ES-I3 (cell line): ENCODE data around the gene ATG13.
"Not testable (repeated sequence)": the region's sequence is repeated elsewhere in the genome, so short reads cannot be mapped to it uniquely, and the experiment has no call there.

Source experiments
- H3K36me3 ChIP-seq: 2 replicates; pipeline ENCODE4 v1.6.1; 2013; ENCODE audit warnings: mild to moderate bottlenecking, low read length, control low read depth, moderate library complexity; ENCODE audit not compliant: insufficient read depth
- H3K4me1 ChIP-seq: 2 replicates; pipeline ENCODE4 v1.6.1; 2013; ENCODE audit warnings: mild to moderate bottlenecking, control low read depth, low read length; ENCODE audit not compliant: insufficient read depth
- H3K9ac ChIP-seq: 2 replicates; pipeline ENCODE4 v1.6.1; 2013; ENCODE audit warnings: low read depth, mild to moderate bottlenecking, low read length, moderate library complexity
- H3K9me3 ChIP-seq: 2 replicates; pipeline ENCODE4 v1.6.1; 2013; ENCODE audit warnings: mild to moderate bottlenecking, low read length, moderate library complexity; ENCODE audit not compliant: control insufficient read depth, insufficient read depth

The ATG13 gene

DNA sequence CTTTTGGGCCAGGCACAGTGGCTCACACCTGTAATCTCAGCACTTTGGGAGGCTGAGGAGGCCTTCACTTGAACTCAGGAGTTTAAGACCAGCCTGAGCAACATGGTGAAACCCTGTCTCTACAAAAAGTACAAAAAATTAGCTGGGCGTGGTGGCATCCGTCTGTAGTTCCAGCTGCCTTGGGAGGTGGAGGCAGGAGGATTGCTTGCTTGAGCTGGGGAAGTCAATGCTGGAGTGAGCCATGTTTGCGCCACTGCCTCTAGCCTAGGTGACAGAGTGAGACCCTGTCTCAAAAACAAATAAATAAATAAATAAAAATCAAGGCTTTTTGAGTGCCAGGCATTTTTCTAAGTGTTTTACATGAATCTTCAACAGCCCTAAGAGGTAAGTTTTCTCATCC is 53.2 kb downstream of the ATG13 start:
- peaks cover 16% of the 10 kb centered on the region for H3K4me1 ChIP-seq

DNA sequence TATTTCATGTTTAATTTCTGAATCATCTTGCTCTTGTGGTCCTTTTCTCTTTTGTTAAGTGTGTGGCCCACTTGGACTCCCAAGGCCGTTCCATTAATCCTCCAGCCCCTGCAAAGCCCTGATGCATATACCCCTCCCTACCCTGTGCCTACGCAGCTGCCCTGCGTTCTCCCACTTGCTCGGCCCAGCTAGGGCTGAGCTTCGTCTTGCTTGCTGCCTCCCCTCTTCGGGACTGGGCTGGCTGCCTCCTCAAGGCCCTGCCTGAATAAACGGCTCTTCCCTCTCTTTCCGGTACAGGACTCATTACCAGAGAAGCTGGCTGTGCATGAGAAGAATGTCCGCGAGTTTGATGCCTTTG is 54.6 kb downstream of the ATG13 start:
- Histone ChIP-seq H3K4me1 (peaks cover 16% of the 10 kb centered on the region), H3K36me3 (peaks cover 22% of the 10 kb centered on the region), H3K9me3 (no peaks in the 10 kb centered on the region), H3K9ac (no peak overlapping the region)

More for the DNA sequence above, 53.2 kb downstream of the ATG13 start:
- H3K9ac ChIP-seq, H3K9me3 ChIP-seq: not testable (repeated sequence)
- H3K36me3 ChIP-seq: peaks cover 22% of the 10 kb centered on the region

DNA sequence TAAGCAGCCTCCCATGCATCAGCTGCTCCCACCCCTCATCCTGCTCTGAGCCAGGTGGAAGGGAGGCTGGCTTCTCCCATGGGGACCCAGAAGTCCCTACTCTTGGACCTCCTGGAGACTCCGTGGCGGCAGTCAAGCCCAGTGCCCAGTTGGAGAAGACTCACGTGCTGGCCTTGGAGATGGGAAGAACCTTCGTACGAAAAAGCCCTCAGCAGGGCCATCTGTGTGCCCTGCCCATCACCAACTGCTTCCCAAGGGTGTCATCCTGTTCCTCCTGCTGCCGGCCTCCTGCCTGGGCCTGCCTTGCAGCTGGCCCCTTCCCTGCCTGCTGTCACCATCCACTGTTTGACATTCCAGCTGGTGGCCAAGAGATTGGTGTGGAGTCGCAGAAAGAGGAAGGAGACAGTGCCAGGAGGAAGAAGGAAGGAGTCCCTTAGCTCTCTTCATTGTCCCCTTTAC is 55.1 kb downstream of the ATG13 start:
- Histone ChIP-seq H3K4me1 (peaks cover 16% of the 10 kb centered on the region), H3K9me3 (no peaks in the 10 kb centered on the region), H3K36me3 (peaks cover 22% of the 10 kb centered on the region), H3K9ac (no peak overlapping the region)

DNA sequence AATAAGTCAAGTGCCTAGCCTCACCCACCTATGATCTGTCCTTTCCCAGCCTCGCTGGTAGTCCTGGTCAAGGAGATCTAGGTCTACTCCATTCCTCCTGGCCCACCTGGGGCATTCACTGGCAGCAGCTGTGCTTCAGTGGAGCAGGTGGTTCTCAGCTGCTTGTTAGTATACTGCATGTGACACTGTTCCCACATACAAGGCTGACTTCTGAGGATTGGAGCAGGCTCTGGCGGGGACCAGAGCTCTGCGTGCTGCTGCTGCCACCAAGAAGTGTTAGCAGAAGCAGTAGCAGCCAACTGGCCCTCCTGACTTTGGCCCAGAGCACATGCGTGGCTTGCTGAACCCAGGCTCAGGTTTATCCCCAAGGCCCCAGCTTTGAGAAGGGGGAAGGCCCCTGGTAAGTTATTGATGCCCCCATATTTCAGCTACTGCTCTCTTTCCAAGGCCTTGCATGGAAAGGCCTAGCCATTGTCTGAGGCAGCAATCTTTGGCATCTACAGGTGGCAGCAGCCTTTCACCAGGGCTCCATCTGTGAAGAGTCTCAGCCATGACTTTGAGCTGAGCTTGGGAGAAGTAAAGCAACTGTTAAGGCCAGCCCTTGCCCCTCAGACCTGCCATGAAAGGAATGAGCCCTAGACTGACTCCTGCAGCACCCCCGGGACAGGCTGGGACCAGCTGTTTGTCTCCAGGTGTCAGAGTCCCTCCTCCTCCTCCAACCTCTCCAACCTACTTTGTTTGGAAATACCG is 56.5 kb downstream of the ATG13 start:
- Histone ChIP-seq H3K9me3 (no peaks in the 10 kb centered on the region), H3K36me3 (peaks cover 18% of the 10 kb centered on the region), H3K4me1 (peaks cover 16% of the 10 kb centered on the region), H3K9ac (no peak overlapping the region)

DNA sequence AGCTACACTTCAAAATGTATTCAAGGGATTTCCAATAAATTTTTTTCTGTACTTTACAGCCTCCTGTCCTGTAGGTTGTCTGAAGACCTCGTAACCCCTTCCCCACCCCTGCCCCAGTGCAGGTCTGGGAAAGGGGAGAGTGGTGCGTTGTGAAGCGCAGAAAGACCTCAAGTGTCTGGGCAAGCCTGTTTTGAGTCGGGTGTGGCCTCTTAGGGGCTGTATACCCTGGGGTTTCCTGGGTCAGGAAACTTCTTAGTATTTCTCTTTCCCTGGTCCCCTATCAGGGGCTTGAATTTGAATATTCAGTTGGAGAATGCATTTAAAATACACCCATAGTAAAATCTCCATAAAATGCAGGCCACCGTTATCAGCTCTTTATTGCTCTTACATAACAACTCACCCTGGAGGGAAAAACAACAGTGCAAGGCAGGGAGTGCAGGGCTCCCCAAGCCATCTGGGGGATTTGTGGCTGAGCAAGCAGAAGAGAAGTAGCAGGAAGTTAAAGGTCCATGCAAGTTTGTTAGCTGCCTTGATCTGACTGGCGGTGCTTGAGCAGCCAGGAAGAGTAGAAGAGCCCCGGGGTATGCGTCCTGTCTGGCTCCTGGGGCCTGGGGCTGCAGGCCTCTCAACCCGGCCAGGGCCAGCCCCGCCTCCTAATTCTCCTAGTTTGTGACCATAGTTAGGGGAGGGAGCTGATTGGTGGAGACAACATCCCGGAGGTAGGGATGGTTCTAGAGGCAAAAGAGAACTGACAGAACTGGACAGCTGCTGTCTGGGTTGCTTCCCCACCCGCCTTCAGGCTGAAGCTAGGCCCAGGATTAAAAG is 57.3 kb downstream of the ATG13 start:
- Histone ChIP-seq H3K9me3 (no peaks in the 10 kb centered on the region), H3K36me3 (peaks cover 15% of the 10 kb centered on the region), H3K4me1 (peaks cover 16% of the 10 kb centered on the region), H3K9ac (no peak overlapping the region)

- Histone ChIP-seq H3K36me3 (peaks cover 20% of the 10 kb centered on the region), H3K4me1 (peaks cover 16% of the 10 kb centered on the region), H3K9me3 (no peaks in the 10 kb centered on the region), H3K9ac (no peak overlapping the region)
These were observed 58.0 kb downstream of the ATG13 start for GRCh38 chr11:46675288-46675851.

- no peaks in the 10 kb centered on the region for H3K9me3 ChIP-seq
- H3K36me3 ChIP-seq: peaks cover 18% of the 10 kb centered on the region
- peaks cover 16% of the 10 kb centered on the region for H3K4me1 ChIP-seq
- H3K9ac ChIP-seq: no peak overlapping the region
These were observed 58.6 kb downstream of the ATG13 start for GRCh38 chr11:46675949-46676348.

DNA sequence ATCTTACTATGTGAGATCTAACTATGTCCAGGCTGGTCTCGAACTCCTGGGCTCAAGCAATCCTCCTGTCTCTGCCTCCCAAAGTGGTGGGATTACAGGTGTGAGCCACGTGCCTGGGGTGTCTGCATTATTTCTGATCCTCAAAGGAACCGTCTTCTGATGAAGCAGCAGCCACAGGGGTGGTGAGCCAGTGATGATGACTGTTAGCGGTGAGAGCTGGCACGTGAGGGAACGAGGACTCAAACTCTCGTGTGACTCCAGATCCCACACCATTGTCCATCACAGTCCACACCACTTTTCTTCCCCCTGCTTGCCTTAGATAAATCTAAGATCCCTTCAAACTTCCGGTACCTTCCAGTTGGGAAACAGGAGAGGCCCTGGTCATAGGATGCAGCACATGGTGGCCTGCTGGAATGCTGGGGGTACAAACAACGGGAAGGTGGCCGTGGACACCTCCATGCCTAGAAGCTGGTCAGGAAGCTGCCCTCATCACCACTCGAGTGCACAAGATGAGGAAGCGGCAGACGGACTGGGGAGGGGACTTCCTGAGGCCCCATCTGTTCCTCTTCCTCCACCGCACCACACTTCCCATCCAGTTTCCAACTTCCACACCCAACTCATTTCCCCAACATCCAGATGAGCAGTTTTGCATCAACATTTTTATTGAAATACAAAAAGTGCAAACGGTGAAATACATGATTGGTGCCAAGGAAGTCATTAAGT is 59.2 kb downstream of the ATG13 start:
- Histone ChIP-seq H3K9me3 (no peaks in the 10 kb centered on the region), H3K4me1 (peaks cover 16% of the 10 kb centered on the region), H3K36me3 (peaks cover 15% of the 10 kb centered on the region), H3K9ac (no peak overlapping the region)

DNA sequence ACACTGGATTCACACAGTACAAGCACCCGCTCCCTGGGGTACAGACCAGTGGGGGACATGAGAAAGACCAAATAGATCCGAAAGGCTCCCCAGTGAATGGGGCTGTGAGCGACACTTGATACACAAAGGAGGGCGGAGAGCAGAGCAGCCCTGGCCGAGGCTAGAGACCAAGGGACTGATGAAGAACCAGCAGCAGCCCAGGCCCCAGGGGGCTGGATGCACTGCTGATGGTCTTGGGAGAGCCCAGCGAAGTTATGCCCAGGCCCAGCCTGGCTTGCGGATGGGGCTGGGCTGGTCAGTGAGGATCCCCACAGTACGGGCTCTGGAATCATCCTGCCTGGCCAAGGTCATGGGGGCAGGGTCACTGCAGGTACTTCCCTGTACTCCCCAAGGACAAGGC is 59.8 kb downstream of the ATG13 start:
- H3K9me3 ChIP-seq: no peaks in the 10 kb centered on the region
- peaks cover 16% of the 10 kb centered on the region for H3K4me1 ChIP-seq
- H3K9ac ChIP-seq: no peak overlapping the region
- H3K36me3 ChIP-seq: peaks cover 11% of the 10 kb centered on the region; the same call in 1 of the 2 replicates

DNA sequence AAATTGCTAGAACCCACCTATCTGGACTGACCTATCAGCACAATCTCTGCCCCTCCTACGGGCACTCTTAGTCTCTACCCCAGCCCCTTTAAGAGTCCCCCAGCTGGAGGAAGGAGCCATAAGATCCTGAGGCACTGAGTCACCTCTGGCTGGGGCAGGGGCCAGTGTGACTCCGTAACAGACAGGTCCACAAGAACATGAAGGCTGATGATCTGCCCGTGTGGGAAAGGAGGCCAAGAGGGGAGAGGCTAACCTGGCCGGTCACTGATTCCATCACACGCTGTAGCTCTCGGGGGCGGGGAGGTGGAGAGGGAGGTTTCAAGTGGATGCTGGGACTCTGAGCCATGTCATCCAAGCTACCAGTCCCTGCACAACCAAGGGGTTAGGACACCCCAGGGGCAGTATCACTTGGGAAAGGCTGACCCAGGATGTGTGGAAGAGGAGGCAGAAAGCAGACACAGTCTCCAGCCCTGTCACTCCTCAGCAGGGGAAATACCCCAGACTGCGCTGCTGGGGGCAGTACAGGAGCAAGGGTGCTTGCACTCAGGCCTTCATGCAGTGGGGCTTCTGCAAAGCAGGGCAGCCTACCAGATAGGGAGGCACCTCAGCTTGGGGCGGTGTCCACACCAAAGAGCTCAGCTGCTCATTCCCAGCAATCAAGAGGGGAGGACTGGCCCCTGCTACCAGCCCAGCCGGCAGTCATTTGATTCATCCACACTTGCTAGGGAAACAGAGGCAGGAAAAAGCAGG is 60.8 kb downstream of the ATG13 start:
- Histone ChIP-seq H3K36me3 (0 out of 2 replicates have a peak, but pooled peaks cover 5% of the 10 kb centered on the region), H3K9ac (no peak overlapping the region), H3K9me3 (no peaks in the 10 kb centered on the region), H3K4me1 (peaks cover 16% of the 10 kb centered on the region)

GRCh38 chr11:46678741-46679130 is 61.4 kb downstream of the ATG13 start:
- Histone ChIP-seq H3K36me3 (0 out of 2 replicates have a peak, but pooled peaks cover 5% of the 10 kb centered on the region), H3K9me3 (no peaks in the 10 kb centered on the region), H3K4me1 (peaks cover 14% of the 10 kb centered on the region), H3K9ac (no peak overlapping the region)

- Histone ChIP-seq H3K9me3 (no peaks in the 10 kb centered on the region), H3K4me1 (peaks cover 6% of the 10 kb centered on the region; the same call in 1 of the 2 replicates), H3K9ac (no peak overlapping the region), H3K36me3 (peaks cover 8% of the 10 kb centered on the region; the same call in 1 of the 2 replicates)
These were observed 62.1 kb downstream of the ATG13 start for GRCh38 chr11:46679241-46680163.
